SH-SY5Y (cell line): Measurements from ENCODE around the gene AIRE.

Experiments used
- GATA2 ChIP-seq: IDR thresholded peaks from 2 replicates; pipeline ENCODE4 v1.6.1; 2011; ENCODE audit warnings: mild to moderate bottlenecking, low read depth, low read length
- GATA3 ChIP-seq: IDR thresholded peaks from 2 replicates; pipeline ENCODE4 v1.6.1; 2011; ENCODE audit warnings: low read depth, mild to moderate bottlenecking, low read length, moderate library complexity

GRCh38 chr21:44315691-44316203 lies 30.1 kb downstream of the AIRE start:
- TF ChIP-seq GATA3 (no peak), GATA2 (no peak)
